ENCODE data around the gene RPL32.

RPL32 gene

GRCh38 chr3:12832350-12833221 lies 8.8 kb downstream of the RPL32 start:
- DNase-seq (ENCODE audit: low spot score): no peak

GRCh38 chr3:12831301-12831866 lies 10.0 kb downstream of the RPL32 start:
- DNase-seq (ENCODE audit: low spot score): no peak

- no peak for DNase-seq (ENCODE audit: low spot score)
These were observed 10.6 kb downstream of the RPL32 start for GRCh38 chr3:12830785-12831156.

GRCh38 chr3:12829886-12830784 lies 11.2 kb downstream of the RPL32 start:
- DNase-seq (ENCODE audit: low spot score): no peak

GRCh38 chr3:12829404-12829803 lies 12.0 kb downstream of the RPL32 start:
- no peak for DNase-seq (ENCODE audit: low spot score)

- DNase-seq (ENCODE audit: low spot score): no peak
These were observed 12.6 kb downstream of the RPL32 start for GRCh38 chr3:12828751-12829150.

- no peak for DNase-seq (ENCODE audit: low spot score)
These were observed 16.2 kb downstream of the RPL32 start for GRCh38 chr3:12825156-12825555.

GRCh38 chr3:12824299-12824698 lies 17.1 kb downstream of the RPL32 start:
- DNase-seq (ENCODE audit: low spot score): no peak

GRCh38 chr3:12822725-12823373 lies 18.5 kb downstream of the RPL32 start:
- peak; percentile 36 for DNase-seq (ENCODE audit: low spot score)

GRCh38 chr3:12818773-12819172 lies 22.6 kb downstream of the RPL32 start:
- DNase-seq (ENCODE audit: low spot score): no peak

- DNase-seq (ENCODE audit: low spot score): no peak
These were observed 23.1 kb downstream of the RPL32 start for GRCh38 chr3:12818273-12818672.

- no peak for DNase-seq (ENCODE audit: low spot score)
These were observed 24.0 kb downstream of the RPL32 start for GRCh38 chr3:12817343-12817710.

GRCh38 chr3:12816521-12817342 lies 24.6 kb downstream of the RPL32 start:
- no peak for DNase-seq (ENCODE audit: low spot score)

GRCh38 chr3:12815719-12816118 lies 25.6 kb downstream of the RPL32 start:
- DNase-seq (ENCODE audit: low spot score): no peak

- no peak for DNase-seq (ENCODE audit: low spot score)
These were observed 26.3 kb downstream of the RPL32 start for GRCh38 chr3:12815078-12815477.

GRCh38 chr3:12813967-12814366 lies 27.4 kb downstream of the RPL32 start:
- no peak for DNase-seq (ENCODE audit: low spot score)

GRCh38 chr3:12812812-12813211 lies 28.6 kb downstream of the RPL32 start:
- no peak for DNase-seq (ENCODE audit: low spot score)

GRCh38 chr3:12810961-12811360 lies 30.4 kb downstream of the RPL32 start:
- DNase-seq (ENCODE audit: low spot score): no peak

- DNase-seq (ENCODE audit: low spot score): peak; percentile 89
These were observed 31.2 kb downstream of the RPL32 start for GRCh38 chr3:12810013-12810780.

GRCh38 chr3:12809435-12809834 lies 31.9 kb downstream of the RPL32 start:
- no peak for DNase-seq (ENCODE audit: low spot score)

GRCh38 chr3:12809001-12809400 lies 32.4 kb downstream of the RPL32 start:
- no peak for DNase-seq (ENCODE audit: low spot score)

Data from kidney tubule cell (primary cell).